ENCODE data around the gene NPY5R. TPM values are rescaled to one million over a fixed set of nuclear protein-coding genes. Genes with fewer than 3 reads are reported as not detected.

The NPY5R gene
- total RNA-seq, 1 donor from 2014 or later: 1.3 TPM

- no peaks in the 10 kb centered on the region for H3K4me1 ChIP-seq
- peak overlapping the region; percentile 86 for H3K4me2 ChIP-seq
- peaks cover 6% of the 10 kb centered on the region for H3F3A ChIP-seq (ENCODE audit: low read depth)
- TF ChIP-seq EZH2phosphoT487 (IDR thresholded peaks at IDR 0.05) (no peak), EZH2 (IDR thresholded peaks at IDR 0.05) (no peak)
- TF ChIP-seq, protein P1, sequence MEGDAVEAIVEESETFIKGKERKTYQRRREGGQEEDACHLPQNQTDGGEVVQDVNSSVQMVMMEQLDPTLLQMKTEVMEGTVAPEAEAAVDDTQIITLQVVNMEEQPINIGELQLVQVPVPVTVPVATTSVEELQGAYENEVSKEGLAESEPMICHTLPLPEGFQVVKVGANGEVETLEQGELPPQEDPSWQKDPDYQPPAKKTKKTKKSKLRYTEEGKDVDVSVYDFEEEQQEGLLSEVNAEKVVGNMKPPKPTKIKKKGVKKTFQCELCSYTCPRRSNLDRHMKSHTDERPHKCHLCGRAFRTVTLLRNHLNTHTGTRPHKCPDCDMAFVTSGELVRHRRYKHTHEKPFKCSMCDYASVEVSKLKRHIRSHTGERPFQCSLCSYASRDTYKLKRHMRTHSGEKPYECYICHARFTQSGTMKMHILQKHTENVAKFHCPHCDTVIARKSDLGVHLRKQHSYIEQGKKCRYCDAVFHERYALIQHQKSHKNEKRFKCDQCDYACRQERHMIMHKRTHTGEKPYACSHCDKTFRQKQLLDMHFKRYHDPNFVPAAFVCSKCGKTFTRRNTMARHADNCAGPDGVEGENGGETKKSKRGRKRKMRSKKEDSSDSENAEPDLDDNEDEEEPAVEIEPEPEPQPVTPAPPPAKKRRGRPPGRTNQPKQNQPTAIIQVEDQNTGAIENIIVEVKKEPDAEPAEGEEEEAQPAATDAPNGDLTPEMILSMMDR (IDR thresholded peaks at IDR 0.05): no peak
- DNase-seq (ENCODE audit: low spot score): no peak
- H3K36me3 Mint-ChIP-seq: no peaks in the 10 kb centered on the region
- H3K4me3 Mint-ChIP-seq: peak overlapping the region; percentile 94
- H3K36me3 ChIP-seq: no peaks in the 10 kb centered on the region
- no peaks in the 10 kb centered on the region for H4K20me1 ChIP-seq (ENCODE audit: low read depth)
- H3K79me2 ChIP-seq (ENCODE audit: low read depth): no peaks in the 10 kb centered on the region
- peaks cover 3% of the 10 kb centered on the region for H3K9me3 Mint-ChIP-seq
- no peak overlapping the region for H3K9ac ChIP-seq
- H3K27me3 Mint-ChIP-seq (ENCODE audit: insufficient read depth, low read depth): peaks cover 22% of the 10 kb centered on the region
- H3K4me1 Mint-ChIP-seq: peaks cover 11% of the 10 kb centered on the region
- peak overlapping the region; percentile 62 for H3K4me3 ChIP-seq
- H3K27ac ChIP-seq: no peak overlapping the region
- H3K27me3 ChIP-seq: peaks cover 20% of the 10 kb centered on the region
- H3K27ac Mint-ChIP-seq: no peak overlapping the region
- H2AFZ ChIP-seq (replicated peaks): peak overlapping the region; percentile 90
- H3K9me3 ChIP-seq (ENCODE audit: low read depth): no peaks in the 10 kb centered on the region
Measured at GRCh38 chr4:163330916-163331628, 12.6 kb upstream of the NPY5R start.

DNA sequence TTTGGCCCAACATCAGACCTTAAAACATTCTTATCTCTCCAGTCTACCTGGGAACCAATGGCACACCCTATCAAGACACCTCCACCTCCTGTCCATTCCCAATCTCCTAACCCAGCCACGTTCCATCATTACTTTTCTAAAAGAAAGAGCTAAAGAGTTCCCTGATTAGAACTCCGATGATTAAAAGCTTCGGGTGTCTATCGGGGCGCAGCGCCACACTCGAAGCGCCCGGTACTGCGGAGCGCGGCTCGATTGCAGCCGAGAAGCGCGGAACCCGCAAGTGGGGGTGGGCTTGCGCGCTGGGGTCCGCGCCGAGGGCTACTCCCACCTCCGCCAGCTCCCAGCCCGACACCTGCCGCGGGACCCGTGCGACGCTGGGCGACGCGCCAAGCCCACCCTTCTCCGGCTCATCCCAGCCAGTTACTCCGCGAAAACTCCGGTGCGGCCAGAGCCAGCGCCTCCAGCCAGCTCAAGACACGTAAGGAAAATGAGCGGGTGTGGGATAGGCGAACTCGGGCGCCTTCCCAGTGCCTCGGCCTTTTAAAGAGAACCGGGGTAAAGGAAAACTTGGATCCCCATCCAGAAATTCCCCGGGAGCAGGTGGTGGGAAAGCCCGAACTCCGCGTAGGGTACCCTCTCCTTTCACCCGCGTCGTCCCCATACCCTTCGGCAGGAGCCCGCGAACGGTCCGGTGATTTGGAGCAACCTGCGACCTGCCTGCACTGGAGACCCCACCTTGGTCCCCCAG is 11.9 kb upstream of the NPY5R start:
- no peak overlapping the region for H3K9ac ChIP-seq
- H3K27me3 Mint-ChIP-seq (ENCODE audit: insufficient read depth, low read depth): peaks cover 24% of the 10 kb centered on the region
- H3K36me3 ChIP-seq: no peaks in the 10 kb centered on the region

DNA sequence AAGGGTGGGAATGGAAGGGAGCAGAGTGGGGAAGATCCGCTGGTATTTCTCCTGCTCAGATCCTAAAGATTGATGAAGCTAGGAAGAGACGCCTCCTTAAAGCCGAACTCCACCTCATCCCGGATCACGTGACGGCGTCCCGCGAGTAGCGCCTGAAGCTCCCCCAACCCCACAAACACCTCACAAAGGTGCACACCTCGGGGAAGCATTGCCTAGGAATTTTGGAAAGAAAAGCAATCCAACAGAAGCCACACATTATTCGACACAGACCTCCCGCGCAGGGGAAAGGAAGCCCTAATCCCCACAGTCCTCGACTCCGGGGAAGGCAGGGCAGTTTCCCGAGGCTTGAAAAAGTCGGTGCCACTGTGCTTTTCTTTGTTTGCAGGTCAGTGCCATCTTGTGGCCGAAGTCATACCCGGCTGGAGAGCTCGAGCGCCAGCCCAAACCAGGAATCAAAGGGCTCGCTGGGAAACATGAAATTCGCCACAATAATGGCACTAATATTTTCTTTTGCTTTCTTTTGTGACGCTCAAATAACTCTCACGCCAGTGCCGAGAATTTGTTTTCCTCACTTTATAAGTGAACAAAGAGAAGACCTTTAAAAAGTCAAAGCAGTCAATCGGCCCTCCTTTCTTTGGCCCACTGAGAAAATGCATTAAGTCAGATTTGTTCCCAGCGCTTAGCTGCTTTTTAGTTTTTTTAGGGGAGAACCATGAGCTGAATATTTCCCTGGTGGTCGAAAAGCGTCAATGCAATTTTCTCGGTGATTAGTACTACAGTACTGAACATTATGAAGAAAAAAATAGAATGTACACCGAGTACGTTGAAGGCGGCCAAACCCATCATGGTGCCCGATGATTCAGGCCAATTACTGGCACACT is 10.9 kb upstream of the NPY5R start, which contains the start of gene NPY1R:
Gene NPY1R (minus strand): TSS at position 71 of the 881 bp plus-strand sequence. CDS start 6,042 bp downstream, outside the sequence.
- peaks cover 20% of the 10 kb centered on the region for H3K27me3 ChIP-seq
- H3F3A ChIP-seq (ENCODE audit: low read depth): peaks cover 6% of the 10 kb centered on the region
- Mint-ChIP-seq H3K4me1 (peaks cover 11% of the 10 kb centered on the region), H3K4me3 (peak within 1 kb of the TSS; percentile 94), H3K27me3 (ENCODE audit: insufficient read depth, low read depth) (peaks cover 24% of the 10 kb centered on the region), H3K36me3 (no peaks in the 10 kb centered on the region), H3K27ac (peak within 1 kb of the TSS; percentile 48), H3K9me3 (peaks cover 3% of the 10 kb centered on the region)
- peak within 1 kb of the TSS; percentile 62 for H3K4me3 ChIP-seq
- no peaks in the 10 kb centered on the region for H4K20me1 ChIP-seq (ENCODE audit: low read depth)
- no peaks in the 10 kb centered on the region for H3K9me3 ChIP-seq (ENCODE audit: low read depth)
- H3K27ac ChIP-seq: no peak within 1 kb of the TSS
- no peaks in the 10 kb centered on the region for H3K79me2 ChIP-seq (ENCODE audit: low read depth)
- H3K9ac ChIP-seq: no peak within 1 kb of the TSS
- no peaks in the 10 kb centered on the region for H3K4me1 ChIP-seq
- H2AFZ ChIP-seq (replicated peaks): peak within 1 kb of the TSS; percentile 90
- peak; percentile 90 for DNase-seq (ENCODE audit: low spot score)
- peak within 1 kb of the TSS; percentile 86 for H3K4me2 ChIP-seq
- TF ChIP-seq, protein P1 (IDR thresholded peaks at IDR 0.05): peak; percentile 81
- TF ChIP-seq EZH2 (IDR thresholded peaks at IDR 0.05): no peak
- H3K36me3 ChIP-seq: no peaks in the 10 kb centered on the region

More for the DNA sequence above, 11.9 kb upstream of the NPY5R start:
- H3K27ac ChIP-seq: no peak overlapping the region
- H3K27ac Mint-ChIP-seq: no peak overlapping the region
- H3K79me2 ChIP-seq (ENCODE audit: low read depth): no peaks in the 10 kb centered on the region
- peaks cover 20% of the 10 kb centered on the region for H3K27me3 ChIP-seq
- no peaks in the 10 kb centered on the region for H3K4me1 ChIP-seq
- H3F3A ChIP-seq (ENCODE audit: low read depth): peaks cover 6% of the 10 kb centered on the region
- H2AFZ ChIP-seq (replicated peaks): peak overlapping the region; percentile 90
- DNase-seq (ENCODE audit: low spot score): peak; percentile 67
- H4K20me1 ChIP-seq (ENCODE audit: low read depth): no peaks in the 10 kb centered on the region
- no peaks in the 10 kb centered on the region for H3K9me3 ChIP-seq (ENCODE audit: low read depth)
- TF ChIP-seq, protein P1 (IDR thresholded peaks at IDR 0.05): peak; percentile 42
- TF ChIP-seq EZH2phosphoT487 (IDR thresholded peaks at IDR 0.05): peak; percentile 52
- peak; percentile 62 for TF ChIP-seq EZH2 (IDR thresholded peaks at IDR 0.05)
- peak overlapping the region; percentile 62 for H3K4me3 ChIP-seq
- H3K4me2 ChIP-seq: peak overlapping the region; percentile 86
- H3K4me1 Mint-ChIP-seq: peaks cover 11% of the 10 kb centered on the region
- peaks cover 3% of the 10 kb centered on the region for H3K9me3 Mint-ChIP-seq
- no peaks in the 10 kb centered on the region for H3K36me3 Mint-ChIP-seq
- peak overlapping the region; percentile 94 for H3K4me3 Mint-ChIP-seq

Measured in neural progenitor cell (in vitro differentiated cells).